Right lobe of liver (tissue), 6 donors: ENCODE data around the gene MCUB. TPM values are rescaled to one million over a fixed set of nuclear protein-coding genes. Genes with fewer than 3 reads are reported as not detected.

Experiments
- ATAC-seq, 4 donors: fragments of 200-7000 bp; cut with Tn5 transposase; one replicate each; pipeline ENCODE4 v1.9.1; 2020; ENCODE audit warnings: mild to moderate bottlenecking in 4 of 4, moderate library complexity in 4 of 4
- DNase-seq, 3 donors: peaks; one replicate each; pipeline ENCODE4 v3.0.0-alpha.2; 2020
- H3K27ac ChIP-seq, 3 donors: fragments of 200-600 bp; one replicate each; pipeline ENCODE4 v1.8.0; 2022
- H3K27me3 ChIP-seq, 2 donors: fragments of 200-600 bp; one replicate each; pipeline ENCODE4 v1.8.0; 2022
- H3K36me3 ChIP-seq, 4 donors: fragments of 200-600 bp; sonication (generic) in 1 of 4; one replicate each; pipeline versions ENCODE4 v1.5.1 to v1.8.0; 2017 to 2022; ENCODE audit warnings: control low read depth in 1 of 4
- H3K4me1 ChIP-seq, 4 donors: fragments of 200-600 bp; sonication (generic) in 1 of 4; one replicate each; pipeline versions ENCODE4 v1.5.1 to v1.8.0; 2017 to 2022; ENCODE audit warnings: control low read depth in 1 of 4
- H3K4me3 ChIP-seq, 3 donors: fragments of 200-600 bp; one replicate each; pipeline ENCODE4 v1.8.0; 2022
- H3K9me3 ChIP-seq, 4 donors: fragments of 200-600 bp; sonication (generic) in 1 of 4; one replicate each; pipeline versions ENCODE4 v1.5.1 to v1.8.0; 2017 to 2022; ENCODE audit warnings: control low read depth in 1 of 4
- CTCF ChIP-seq, 4 donors: fragments of 200-600 bp in 3 of 4; fragments of 450-650 bp in 1 of 4; IDR thresholded peaks; one replicate each; pipeline versions ENCODE4 v1.5.1 to v1.8.0; 2016 to 2022; ENCODE audit warnings: antibody characterized with exemption in 4 of 4, mild to moderate bottlenecking in 2 of 4
- POLR2A ChIP-seq: fragments of 450-650 bp; IDR thresholded peaks from one replicate; pipeline ENCODE4 v1.6.1; 2017; ENCODE audit warnings: antibody characterized with exemption, mild to moderate bottlenecking
- WGBS: methylation state at CpG from one replicate; pipeline ENCODE4 v1.1.6; 2018; ENCODE audit warnings: low coverage, low lambda C conversion rate; ENCODE audit not compliant: insufficient coverage; ENCODE audit errors: missing lambda C conversion rate; 5-methylcytosine and 5-hydroxymethylcytosine counted together
- intact Hi-C, 2 donors: fragments of 100-400 bp; cut with DNase I; formaldehyde crosslinking; loops; one replicate each; pipeline versions ENCODE4 v1.11.2 to v1.14.1; 2022
- total RNA-seq, 6 experiments: library from RNA; depleted of rRNA in 2 of 6; stranded (reverse); fragments of >200 nt in 2 of 6; fragmentation: NEBNext Ultra II Directional in 3 of 6; extraction: Animal tissue kit (Norgen Biotek cat#: 25700) in 3 of 6; gene quantifications; one replicate each; pipeline versions ENCODE4 v1.1.0 to v1.2.4, GENCODE V29; 2016 to 2023
- donor health status: DM: no; HTN: yes; CAD: no.
- donor health status: DM: no; HTN: no; CAD: no.
- donor health status: DM: no; HTN: no; CAD: no.
- donor health status: DM: no; HTN: yes; CAD: no.
- donor health status: DM: no; HTN: yes; CAD: no.

The MCUB gene
- total RNA-seq, 6 experiments from 2014 or later: 0.66 to 2.7 (median 1.3) TPM

GRCh38 chr4:109723110-109723509 is 163.1 kb downstream of the MCUB start:
- WGBS: 78% methylated on average over 2 of the region's 2 CpGs
- no peaks in the 10 kb centered on the region for H3K27me3 ChIP-seq
- TF ChIP-seq CTCF (IDR thresholded peaks at IDR 0.05) (no peak), POLR2A (no peak)
- no peak for DNase-seq
- ATAC-seq: no peak
- no peaks in the 10 kb centered on the region for H3K36me3 ChIP-seq
- H3K27ac ChIP-seq: no peak overlapping the region
- intact Hi-C loops: no loop called here
- no peaks in the 10 kb centered on the region for H3K9me3 ChIP-seq
- H3K4me1 ChIP-seq: peaks cover 0 to 4% (median under 1%) of the 10 kb centered on the region in 4 donors
- H3K4me3 ChIP-seq: no peak overlapping the region

- TF ChIP-seq POLR2A: no peak
- TF ChIP-seq CTCF (IDR thresholded peaks at IDR 0.05): no peak
- DNase-seq (no peak), ATAC-seq (no peak)
- Histone ChIP-seq H3K4me3 (peak overlapping the region; percentile 71 to 80 (median 71)), H3K27ac (peak overlapping the region in 1 of 3 donors; percentile 83), H3K9me3 (no peaks in the 10 kb centered on the region), H3K36me3 (no peaks in the 10 kb centered on the region), H3K27me3 (no peaks in the 10 kb centered on the region), H3K4me1 (peaks cover 0 to 16% (median 2%) of the 10 kb centered on the region in 4 donors)
- WGBS: 28% methylated on average over 6 of the region's 6 CpGs
- intact Hi-C loops: no loop called here
Observed at GRCh38 chr4:109728385-109728784, 168.3 kb downstream of the MCUB start.

- no peaks in the 10 kb centered on the region for H3K27me3 ChIP-seq
- WGBS: 2% methylated on average over 13 of the region's 25 CpGs
- H3K9me3 ChIP-seq: no peaks in the 10 kb centered on the region
- H3K4me1 ChIP-seq: peaks cover 0 to 16% (median 2%) of the 10 kb centered on the region in 4 donors
- H3K27ac ChIP-seq: peak overlapping the region; percentile 66 to 83 (median 76)
- DNase-seq (no peak), ATAC-seq (no peak)
- intact Hi-C loops: no loop called here
- peak overlapping the region; percentile 71 to 80 (median 71) for H3K4me3 ChIP-seq
- TF ChIP-seq POLR2A: no peak
- no peak for TF ChIP-seq CTCF (IDR thresholded peaks at IDR 0.05)
- no peaks in the 10 kb centered on the region for H3K36me3 ChIP-seq
Observed at GRCh38 chr4:109729117-109729717, 169.2 kb downstream of the MCUB start.

- H3K27ac ChIP-seq: peak within 1 kb of the TSS; percentile 75 to 83 (median 82)
- no peaks in the 10 kb centered on the region for H3K9me3 ChIP-seq
- DNase-seq (peak; percentile 89 to 94 (median 94)), ATAC-seq (peak; percentile 89 to 95 (median 93))
- H3K27me3 ChIP-seq: no peaks in the 10 kb centered on the region
- intact Hi-C loops: no loop called here
- WGBS: under 1% methylated on average over 24 of the region's 83 CpGs
- H3K36me3 ChIP-seq: no peaks in the 10 kb centered on the region
- peak within 1 kb of the TSS; percentile 71 to 80 (median 71) for H3K4me3 ChIP-seq
- TF ChIP-seq POLR2A: peak; percentile 72
- no peak for TF ChIP-seq CTCF (IDR thresholded peaks at IDR 0.05)
- peaks cover 0 to 16% (median 2%) of the 10 kb centered on the region in 4 donors for H3K4me1 ChIP-seq
Observed at GRCh38 chr4:109729718-109730618, 169.9 kb downstream of the MCUB start, which contains the start of gene PLA2G12A. Gene PLA2G12A (minus strand): TSS chr4:109730070. CDS start chr4:109729809, 261 bp downstream.
